NT2/D1 (cell line): ENCODE results near the gene MT1H.

Experiments
- DNase-seq: peaks from one replicate; pipeline ENCODE4 v3.0.0-alpha.2; 2011; ENCODE audit warnings: low read depth, low spot score
- H3K27me3 ChIP-seq: 2 replicates; pipeline ENCODE4 v1.6.0; 2011; ENCODE audit warnings: mild to moderate bottlenecking; ENCODE audit not compliant: insufficient read length, insufficient read depth
- H3K36me3 ChIP-seq: 2 replicates; pipeline ENCODE4 v1.6.1; 2011; ENCODE audit warnings: mild to moderate bottlenecking, low read length, mixed read lengths; ENCODE audit not compliant: insufficient read depth, insufficient read length
- H3K4me1 ChIP-seq: 2 replicates; pipeline ENCODE4 v1.5.1; 2011; ENCODE audit not compliant: insufficient read depth, insufficient read length
- H3K4me3 ChIP-seq: 2 replicates; pipeline ENCODE4 v1.5.1; 2011; ENCODE audit warnings: low read depth; ENCODE audit not compliant: insufficient read length
- H3K9ac ChIP-seq: 2 replicates; pipeline ENCODE4 v1.6.0; 2011; ENCODE audit warnings: low read depth; ENCODE audit not compliant: insufficient read length
- H3K9me3 ChIP-seq: 2 replicates; pipeline ENCODE4 v1.5.1; 2011; ENCODE audit warnings: mild to moderate bottlenecking, low read length; ENCODE audit not compliant: insufficient read depth
- SUZ12 ChIP-seq: IDR thresholded peaks from 2 replicates; pipeline ENCODE4 v1.6.1; 2011; ENCODE audit not compliant: insufficient read length, insufficient read depth; ENCODE audit errors: extremely low read depth
- YY1 ChIP-seq: IDR thresholded peaks from 2 replicates; pipeline ENCODE4 v1.6.1; 2011; ENCODE audit not compliant: insufficient read length, insufficient read depth
- ZNF274 ChIP-seq: IDR thresholded peaks from 2 replicates; pipeline ENCODE4 v1.6.1; 2011; ENCODE audit warnings: mild to moderate bottlenecking, low read depth, low read length

MT1H gene

GRCh38 chr16:56683424-56684172, 14.0 kb downstream of the MT1H start:
- DNase-seq, result no peak
- Histone ChIP-seq H3K9me3 (no peaks in the 10 kb centered on the region), H3K4me3 (peak overlapping the region; percentile 94), H3K9ac (peak overlapping the region; percentile 97), H3K36me3 (peaks cover 38% of the 10 kb centered on the region), H3K27me3 (peaks cover 7% of the 10 kb centered on the region), H3K4me1 (peaks cover 6% of the 10 kb centered on the region)
- TF ChIP-seq ZNF274 (no peak), SUZ12 (no peak), YY1 (no peak)

- Histone ChIP-seq H3K9ac (no peak overlapping the region), H3K4me1 (peaks cover 6% of the 10 kb centered on the region), H3K36me3 (peaks cover 38% of the 10 kb centered on the region), H3K9me3 (no peaks in the 10 kb centered on the region), H3K27me3 (peaks cover 7% of the 10 kb centered on the region), H3K4me3 (no peak overlapping the region)
- DNase-seq, result no peak
- TF ChIP-seq ZNF274 (no peak), YY1 (no peak), SUZ12 (no peak)
These were observed 14.8 kb downstream of the MT1H start for GRCh38 chr16:56684256-56684925.

GRCh38 chr16:56684926-56685590, 15.4 kb downstream of the MT1H start:
- no peak for DNase-seq
- peaks cover 7% of the 10 kb centered on the region for H3K27me3 ChIP-seq
- no peaks in the 10 kb centered on the region for H3K9me3 ChIP-seq
- H3K36me3 ChIP-seq, result peaks cover 38% of the 10 kb centered on the region
- no peak overlapping the region for H3K9ac ChIP-seq
- TF ChIP-seq YY1, result no peak
- TF ChIP-seq ZNF274, result no peak
- TF ChIP-seq SUZ12, result no peak
- H3K4me3 ChIP-seq, result no peak overlapping the region
- H3K4me1 ChIP-seq, result peaks cover 8% of the 10 kb centered on the region

GRCh38 chr16:56686758-56687157, 17.1 kb downstream of the MT1H start:
- Histone ChIP-seq H3K9ac (no peak overlapping the region), H3K9me3 (no peaks in the 10 kb centered on the region), H3K36me3 (peaks cover 38% of the 10 kb centered on the region), H3K27me3 (no peaks in the 10 kb centered on the region), H3K4me3 (no peak overlapping the region), H3K4me1 (peaks cover 8% of the 10 kb centered on the region)
- no peak for DNase-seq
- no peak for TF ChIP-seq YY1
- TF ChIP-seq SUZ12, result no peak
- no peak for TF ChIP-seq ZNF274

GRCh38 chr16:56688762-56689161, 19.1 kb downstream of the MT1H start:
- no peak for TF ChIP-seq YY1
- TF ChIP-seq ZNF274, result no peak
- TF ChIP-seq SUZ12, result no peak
- Histone ChIP-seq H3K9me3 (no peaks in the 10 kb centered on the region), H3K4me3 (no peak overlapping the region), H3K4me1 (peaks cover 2% of the 10 kb centered on the region), H3K36me3 (peaks cover 24% of the 10 kb centered on the region), H3K9ac (no peak overlapping the region), H3K27me3 (no peaks in the 10 kb centered on the region)
- no peak for DNase-seq

- H3K9ac ChIP-seq, result no peak overlapping the region
- no peak for DNase-seq
- TF ChIP-seq ZNF274, result no peak
- TF ChIP-seq YY1, result no peak
- TF ChIP-seq SUZ12, result no peak
- no peak overlapping the region for H3K4me3 ChIP-seq
- H3K27me3 ChIP-seq, result no peaks in the 10 kb centered on the region
- no peaks in the 10 kb centered on the region for H3K9me3 ChIP-seq
- peaks cover 20% of the 10 kb centered on the region for H3K36me3 ChIP-seq
- H3K4me1 ChIP-seq, result peaks cover 2% of the 10 kb centered on the region
These were observed 19.6 kb downstream of the MT1H start for GRCh38 chr16:56689171-56689570.

GRCh38 chr16:56690420-56691122, 21.0 kb downstream of the MT1H start:
- TF ChIP-seq YY1, result no peak
- TF ChIP-seq SUZ12, result no peak
- TF ChIP-seq ZNF274, result no peak
- H3K4me3 ChIP-seq, result no peak overlapping the region
- H3K4me1 ChIP-seq, result peaks cover 2% of the 10 kb centered on the region
- H3K9me3 ChIP-seq, result peaks cover 5% of the 10 kb centered on the region; the same call in 1 of the 2 replicates
- no peak overlapping the region for H3K9ac ChIP-seq
- no peaks in the 10 kb centered on the region for H3K27me3 ChIP-seq
- no peak for DNase-seq
- H3K36me3 ChIP-seq, result peaks cover 6% of the 10 kb centered on the region
